NCI-H128 (cell line): ENCODE data around the gene MCM10.
A peak's percentile ranks its signal among the peaks of the same experiment; 100 is the strongest.
"Not testable (repeated sequence)": the region's sequence is repeated elsewhere in the genome, so short reads cannot be mapped to it uniquely, and the experiment has no call there.

Source experiments
- DNase-seq: peaks from one replicate; lab custom pipeline; 2025; ENCODE audit not compliant: unreplicated experiment; lab: John Stamatoyannopoulos, UW

The MCM10 gene

GRCh38 chr10:13160934-13161856 is at the start of gene MCM10:
Gene MCM10, plus strand, starts transcription at chr10:13161558. Its CDS starts 2,645 bp downstream, at chr10:13164203.
- DNase-seq = peak; percentile 93

GRCh38 chr10:13113544-13113943 is 47.8 kb upstream of the MCM10 start:
- DNase-seq = no peak

GRCh38 chr10:13115832-13116803 is 45.2 kb upstream of the MCM10 start:
- DNase-seq = no peak

GRCh38 chr10:13117841-13118783 is 43.2 kb upstream of the MCM10 start:
- DNase-seq = no peak

- DNase-seq = no peak
Observed at GRCh38 chr10:13118784-13119410, 42.5 kb upstream of the MCM10 start.

- no peak for DNase-seq
Observed at GRCh38 chr10:13120786-13121499, 40.4 kb upstream of the MCM10 start.

- DNase-seq = no peak
Observed at GRCh38 chr10:13121500-13121854, 39.9 kb upstream of the MCM10 start.

GRCh38 chr10:13136651-13137050 is 24.7 kb upstream of the MCM10 start:
- DNase-seq = no peak

GRCh38 chr10:13139150-13139549 is 22.2 kb upstream of the MCM10 start:
- no peak for DNase-seq

- DNase-seq = no peak
Observed at GRCh38 chr10:13139676-13140075, 21.7 kb upstream of the MCM10 start.

- no peak for DNase-seq
Observed at GRCh38 chr10:13140627-13141190, 20.6 kb upstream of the MCM10 start.

- DNase-seq = no peak
Observed at GRCh38 chr10:13143766-13144165, 17.6 kb upstream of the MCM10 start.

- DNase-seq = no peak
Observed at GRCh38 chr10:13144814-13145213, 16.5 kb upstream of the MCM10 start.

- DNase-seq = no peak
Observed at GRCh38 chr10:13146379-13146778, 15.0 kb upstream of the MCM10 start.

- no peak for DNase-seq
Observed at GRCh38 chr10:13147161-13147560, 14.2 kb upstream of the MCM10 start.

- DNase-seq = no peak
Observed at GRCh38 chr10:13152296-13152695, 9.1 kb upstream of the MCM10 start.

GRCh38 chr10:13155860-13156259 is 5.5 kb upstream of the MCM10 start:
- DNase-seq = not testable (repeated sequence)

GRCh38 chr10:13158401-13158800 is 3.0 kb upstream of the MCM10 start:
- no peak for DNase-seq

GRCh38 chr10:13161857-13162271 is 506 bp downstream of the MCM10 start:
- no peak for DNase-seq
